ENCODE data around the gene MARVELD1. TPM values are rescaled to one million over a fixed set of nuclear protein-coding genes. Genes with fewer than 3 reads are reported as not detected.
A peak's percentile ranks its signal among the peaks of the same experiment; 100 is the strongest.

Gene MARVELD1
- polyA plus RNA-seq, 3 donors: 36.8 to 52.5 (median 47.4) TPM

DNA sequence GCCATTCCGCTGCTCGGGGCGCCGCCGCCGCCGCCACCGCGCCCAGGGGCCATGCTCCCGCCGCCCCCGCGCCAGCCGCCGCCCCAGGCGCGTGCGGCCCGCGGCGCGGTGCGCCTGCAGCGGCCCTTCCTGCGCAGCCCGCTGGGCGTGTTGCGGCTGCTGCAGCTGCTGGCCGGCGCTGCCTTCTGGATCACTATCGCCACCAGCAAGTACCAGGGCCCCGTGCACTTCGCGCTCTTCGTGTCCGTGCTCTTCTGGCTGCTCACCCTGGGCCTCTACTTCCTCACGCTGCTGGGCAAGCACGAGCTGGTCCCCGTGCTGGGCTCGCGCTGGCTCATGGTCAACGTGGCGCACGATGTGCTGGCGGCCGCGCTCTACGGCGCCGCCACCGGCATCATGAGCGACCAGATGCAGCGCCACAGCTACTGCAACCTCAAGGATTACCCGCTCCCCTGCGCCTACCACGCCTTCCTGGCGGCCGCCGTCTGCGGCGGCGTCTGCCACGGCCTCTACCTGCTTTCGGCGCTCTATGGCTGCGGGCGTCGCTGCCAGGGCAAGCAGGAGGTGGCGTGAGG is 383 bp downstream of the MARVELD1 start:
- peak in 7 of 11 donors; percentile 45 to 64 (median 61) for DNase-seq (ENCODE audit: extremely low read depth in 1 of 11, low read depth in 9 of 11, low spot score in 4 of 11)

DNA sequence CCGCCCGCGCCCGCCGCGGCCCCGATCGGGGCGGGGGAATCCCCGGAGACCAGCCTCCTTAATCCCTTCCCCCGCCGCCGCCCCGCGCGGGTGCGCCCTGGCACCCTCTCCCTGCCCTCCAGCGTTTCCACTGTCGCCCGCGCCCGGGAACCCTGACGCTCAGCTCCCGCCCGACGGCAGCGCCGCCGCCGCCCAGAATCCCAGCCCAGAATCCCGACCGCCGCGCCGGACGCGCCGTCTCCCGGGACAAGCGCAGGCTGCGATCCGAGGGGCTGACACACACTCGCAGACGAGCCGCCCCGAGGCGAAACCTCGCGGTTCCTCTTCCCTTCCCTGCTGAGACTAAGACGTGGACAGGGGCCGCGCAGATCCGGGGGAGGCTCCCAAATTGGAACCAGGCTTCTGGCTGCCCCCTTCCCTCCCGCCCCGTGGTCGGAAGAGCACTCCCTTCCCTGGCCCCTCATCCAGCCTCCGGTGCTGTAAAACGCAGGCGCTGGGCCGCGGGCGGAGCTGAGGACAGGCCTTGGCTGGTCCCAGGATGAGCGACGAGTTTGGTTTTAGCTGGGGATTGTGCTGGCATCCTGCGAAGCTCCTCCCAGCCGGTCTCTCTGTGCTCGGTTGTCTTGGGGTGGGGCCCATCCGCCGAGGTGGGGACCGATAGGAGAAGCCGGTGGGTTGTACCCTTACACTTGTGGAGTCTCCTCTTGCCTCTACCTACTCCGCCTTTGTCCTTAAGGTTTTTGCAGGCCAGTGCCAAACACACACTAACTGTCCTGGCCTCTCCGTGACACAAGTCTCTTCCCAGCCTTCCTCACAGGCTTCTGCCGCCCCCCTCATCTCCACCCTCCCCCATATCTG is 1.1 kb downstream of the MARVELD1 start:
- DNase-seq (ENCODE audit: extremely low read depth in 1 of 11, low read depth in 9 of 11, low spot score in 4 of 11): peak in 7 of 11 donors; percentile 37 to 68 (median 58)

DNA sequence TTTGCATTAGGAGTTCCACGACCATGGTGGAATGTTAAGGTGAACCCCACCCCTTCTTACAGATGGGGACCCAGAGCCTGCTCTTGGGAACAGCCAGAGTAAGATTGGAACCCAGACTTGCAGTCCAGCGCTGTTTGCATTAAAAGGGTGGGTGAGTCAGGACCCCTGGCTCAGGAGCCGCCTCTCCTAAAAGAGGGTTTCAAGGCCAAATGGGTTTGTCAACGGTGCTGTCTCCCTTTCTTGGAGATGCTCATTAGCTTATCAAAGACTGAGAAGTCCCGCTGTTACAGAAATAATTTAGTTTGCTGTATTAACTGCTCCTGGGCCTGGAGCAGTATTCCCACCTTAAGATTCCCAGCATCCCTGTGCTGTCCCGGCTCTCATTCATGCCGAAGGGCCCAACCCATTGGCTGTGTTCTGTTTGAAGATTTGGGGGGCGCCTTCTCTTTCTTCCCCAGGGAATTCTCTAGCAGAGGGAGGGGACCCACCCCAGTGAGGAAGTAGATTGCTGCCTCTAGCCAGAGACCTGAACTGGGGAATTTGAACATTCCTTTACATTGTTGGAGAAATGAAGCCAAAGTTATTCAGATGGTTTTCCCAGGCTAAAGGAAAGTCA is 1.8 kb downstream of the MARVELD1 start:
- DNase-seq (ENCODE audit: extremely low read depth in 1 of 11, low read depth in 9 of 11, low spot score in 4 of 11): no peak

GRCh38 chr10:97717627-97718026 is 4.1 kb downstream of the MARVELD1 start:
- no peak for DNase-seq (ENCODE audit: extremely low read depth in 1 of 11, low read depth in 9 of 11, low spot score in 4 of 11)

DNA sequence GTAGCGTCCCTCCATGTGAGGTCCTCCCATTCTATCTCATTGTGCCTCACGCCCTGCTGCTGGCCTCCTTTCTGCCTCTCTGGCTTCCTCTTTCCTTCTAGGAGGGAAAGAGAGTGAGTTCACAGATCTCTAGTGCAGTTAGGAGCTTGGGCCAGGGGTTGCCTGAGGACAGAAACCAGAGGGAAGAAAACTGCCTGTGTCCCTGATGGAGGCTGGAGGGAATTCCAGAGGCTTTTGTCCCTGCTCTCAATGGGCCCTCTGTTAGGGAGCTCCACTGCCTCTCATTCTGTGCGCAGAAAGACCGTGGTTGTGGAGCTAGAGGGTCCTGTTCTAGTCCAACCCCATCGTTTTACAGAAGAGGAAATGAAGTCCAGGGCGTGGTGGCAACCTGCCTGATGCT is 4.6 kb downstream of the MARVELD1 start:
- no peak for DNase-seq (ENCODE audit: extremely low read depth in 1 of 11, low read depth in 9 of 11, low spot score in 4 of 11)

GRCh38 chr10:97718659-97719142 is 5.2 kb downstream of the MARVELD1 start:
- no peak for DNase-seq (ENCODE audit: extremely low read depth in 1 of 11, low read depth in 9 of 11, low spot score in 4 of 11)

DNA sequence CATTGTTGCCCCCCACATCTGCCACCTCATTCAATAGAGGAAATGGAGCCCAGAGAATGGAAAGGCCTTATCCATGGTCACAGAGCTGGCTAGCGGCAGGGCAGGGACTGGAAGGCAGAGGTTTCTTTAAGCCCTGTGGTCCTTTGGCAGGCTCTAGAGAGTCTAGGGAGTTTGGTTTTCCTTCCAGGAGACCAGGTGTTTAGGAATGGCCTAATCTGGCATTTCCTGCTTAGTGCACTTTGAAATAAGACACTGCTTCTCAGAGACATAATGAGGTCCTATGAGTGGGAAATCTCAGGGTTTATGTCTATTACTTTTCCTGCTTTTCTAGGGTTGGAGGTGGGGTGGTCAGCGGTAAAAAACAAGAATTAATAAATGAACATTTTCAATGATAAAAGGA is 6.1 kb downstream of the MARVELD1 start:
- DNase-seq (ENCODE audit: extremely low read depth in 1 of 11, low read depth in 9 of 11, low spot score in 4 of 11): no peak

GRCh38 chr10:97721871-97722780 is 8.6 kb downstream of the MARVELD1 start:
- DNase-seq (ENCODE audit: extremely low read depth in 1 of 11, low read depth in 9 of 11, low spot score in 4 of 11): no peak

GRCh38 chr10:97723001-97723400 is 9.5 kb downstream of the MARVELD1 start:
- DNase-seq (ENCODE audit: extremely low read depth in 1 of 11, low read depth in 9 of 11, low spot score in 4 of 11): no peak

DNA sequence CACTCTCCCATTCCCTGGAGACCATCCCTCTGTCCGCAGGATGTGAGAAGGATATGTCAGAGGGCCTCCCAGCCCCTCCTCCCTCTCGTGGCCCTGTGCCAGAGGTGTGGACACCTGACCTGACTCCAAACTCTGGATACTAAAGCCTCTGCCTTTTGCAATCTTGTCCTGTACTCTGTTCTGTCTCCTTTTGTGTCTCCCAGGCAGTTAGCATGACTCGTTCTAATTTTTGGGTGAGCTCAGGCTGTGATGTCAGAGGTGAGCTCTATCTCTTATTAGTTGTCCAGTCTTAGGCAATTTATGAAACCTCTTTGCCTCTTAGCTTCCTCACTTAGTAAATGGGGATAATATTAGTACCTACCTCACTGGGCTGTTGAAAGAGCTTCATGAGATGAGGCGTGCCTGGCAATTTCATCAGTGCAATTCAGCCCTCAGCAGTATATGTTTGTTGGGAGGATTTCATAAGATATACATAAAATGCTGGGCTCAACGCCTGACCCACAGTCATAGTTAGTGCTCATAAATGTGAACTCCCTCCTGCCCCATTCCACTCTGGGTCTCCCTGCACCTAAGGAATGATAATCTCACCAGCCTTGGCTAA is 10.9 kb downstream of the MARVELD1 start:
- no peak for DNase-seq (ENCODE audit: extremely low read depth in 1 of 11, low read depth in 9 of 11, low spot score in 4 of 11)

DNA sequence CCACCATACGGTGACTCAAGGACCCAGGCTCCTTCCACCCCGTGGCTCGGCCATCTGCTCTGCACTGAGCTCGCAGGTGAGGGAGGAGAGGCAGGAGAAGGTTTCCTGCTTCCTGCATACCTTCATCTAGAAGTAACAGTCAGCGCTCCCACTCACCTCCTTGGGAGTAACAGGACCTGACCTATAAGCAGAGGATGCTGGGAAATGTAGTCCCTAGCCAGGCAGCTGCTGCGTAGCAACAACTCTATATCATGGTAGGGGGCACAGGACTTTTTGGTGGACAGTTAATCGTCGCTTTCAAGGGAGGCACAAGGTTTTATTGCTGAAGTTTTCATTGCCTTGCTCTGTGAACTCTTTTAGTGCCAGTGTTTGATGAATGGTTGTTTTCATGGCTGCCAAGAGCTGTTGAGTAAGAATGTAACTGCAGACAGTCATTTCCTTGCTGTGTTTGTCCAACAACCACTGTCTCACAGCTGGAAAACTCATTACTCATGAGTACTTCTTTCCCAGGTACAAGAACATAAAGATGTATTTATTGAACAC is 13.2 kb downstream of the MARVELD1 start:
- DNase-seq (ENCODE audit: extremely low read depth in 1 of 11, low read depth in 9 of 11, low spot score in 4 of 11): peak in 7 of 11 donors; percentile 43 to 77 (median 62)

DNA sequence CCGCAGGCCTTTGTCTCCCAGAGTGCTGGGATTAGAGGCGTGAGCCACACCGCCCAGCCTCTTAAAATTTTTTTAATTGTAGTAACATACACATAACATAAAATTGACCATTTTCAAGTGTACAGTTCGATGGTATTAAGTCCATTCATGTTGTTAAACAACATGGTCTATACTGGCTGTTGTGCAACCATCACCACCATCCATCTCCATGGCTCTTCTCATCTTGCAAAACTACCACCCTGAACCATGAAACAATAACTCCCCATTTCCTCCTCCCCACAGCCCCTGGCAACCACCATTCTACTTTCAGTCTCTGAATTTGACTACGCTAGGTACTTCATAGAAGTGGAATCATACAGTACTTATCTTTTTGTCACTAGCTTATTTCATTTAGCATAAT is 15.5 kb downstream of the MARVELD1 start:
- no peak for DNase-seq (ENCODE audit: extremely low read depth in 1 of 11, low read depth in 9 of 11, low spot score in 4 of 11)

- peak in 8 of 11 donors; percentile 49 to 77 (median 64) for DNase-seq (ENCODE audit: extremely low read depth in 1 of 11, low read depth in 9 of 11, low spot score in 4 of 11)
Observed at GRCh38 chr10:97731346-97732051, 18.0 kb downstream of the MARVELD1 start.

- no peak for DNase-seq (ENCODE audit: extremely low read depth in 1 of 11, low read depth in 9 of 11, low spot score in 4 of 11)
Observed at GRCh38 chr10:97732052-97732359, 18.5 kb downstream of the MARVELD1 start.

- DNase-seq (ENCODE audit: extremely low read depth in 1 of 11, low read depth in 9 of 11, low spot score in 4 of 11): no peak
Observed at GRCh38 chr10:97733256-97733655, 19.7 kb downstream of the MARVELD1 start.

DNA sequence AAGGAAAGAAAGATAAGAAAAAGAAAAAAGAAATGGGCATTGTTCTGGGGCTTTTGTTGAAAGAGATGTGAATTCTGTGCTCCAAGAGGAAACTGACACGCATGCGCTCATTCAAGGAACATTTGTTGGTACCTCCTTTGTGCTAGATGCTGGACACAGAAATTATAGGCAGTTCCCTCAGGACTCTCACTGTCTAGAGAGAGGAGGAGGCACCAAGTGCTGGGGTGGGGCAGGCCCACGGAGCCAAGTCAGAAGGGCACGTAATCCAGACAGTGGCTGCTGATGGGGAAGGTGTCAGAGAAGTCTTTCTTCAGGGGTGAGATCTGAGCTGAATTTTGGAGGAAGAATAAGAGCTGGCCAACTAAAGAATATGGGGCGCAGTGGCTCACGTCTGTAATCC is 20.5 kb downstream of the MARVELD1 start:
- no peak for DNase-seq (ENCODE audit: extremely low read depth in 1 of 11, low read depth in 9 of 11, low spot score in 4 of 11)

DNA sequence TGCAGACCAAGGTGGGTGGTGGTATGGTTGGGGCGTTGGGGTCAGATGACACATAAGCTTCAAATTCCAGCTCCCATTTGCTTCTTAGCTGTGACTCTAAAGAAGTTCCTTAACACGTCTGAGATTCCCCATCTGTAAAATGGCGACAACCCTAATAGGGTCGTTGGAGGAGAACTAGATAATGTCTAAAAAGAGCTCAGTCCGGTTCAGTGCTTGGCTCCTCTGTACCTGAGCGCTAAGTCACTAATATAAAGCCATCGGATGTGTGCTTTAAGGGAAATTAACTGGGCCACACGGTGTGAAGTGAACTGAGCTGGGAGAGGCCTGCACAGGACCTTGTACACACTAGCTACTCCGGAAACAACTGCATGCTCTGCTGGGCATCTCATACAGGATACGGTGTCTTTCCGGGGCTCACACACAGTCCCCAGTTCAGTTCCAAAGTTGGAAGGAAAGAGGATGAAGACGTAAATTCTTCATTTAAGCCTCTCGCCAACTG is 22.9 kb downstream of the MARVELD1 start:
- no peak for DNase-seq (ENCODE audit: extremely low read depth in 1 of 11, low read depth in 9 of 11, low spot score in 4 of 11)

All from renal cortex interstitium (tissue), 11 donors.